Right lobe of liver (tissue), 4 donors: ENCODE results near the gene LAS1L.

Experiments
- POLR2A ChIP-seq: fragments of 450-650 bp; IDR thresholded peaks from one replicate; pipeline ENCODE4 v1.6.1; 2017; ENCODE audit warnings: antibody characterized with exemption, mild to moderate bottlenecking
- TF ChIP-seq, protein P1 (sequence below), 4 donors: fragments of 200-600 bp in 3 of 4; fragments of 450-650 bp in 1 of 4; IDR thresholded peaks; one replicate each; pipeline versions ENCODE4 v1.5.1 to v1.8.0; 2016 to 2022; ENCODE audit warnings: antibody characterized with exemption in 4 of 4, mild to moderate bottlenecking in 2 of 4
- donor health status: DM: no; HTN: no; CAD: no.
- donor health status: DM: no; HTN: no; CAD: no.
- donor health status: DM: no; HTN: yes; CAD: no.

DNA sequence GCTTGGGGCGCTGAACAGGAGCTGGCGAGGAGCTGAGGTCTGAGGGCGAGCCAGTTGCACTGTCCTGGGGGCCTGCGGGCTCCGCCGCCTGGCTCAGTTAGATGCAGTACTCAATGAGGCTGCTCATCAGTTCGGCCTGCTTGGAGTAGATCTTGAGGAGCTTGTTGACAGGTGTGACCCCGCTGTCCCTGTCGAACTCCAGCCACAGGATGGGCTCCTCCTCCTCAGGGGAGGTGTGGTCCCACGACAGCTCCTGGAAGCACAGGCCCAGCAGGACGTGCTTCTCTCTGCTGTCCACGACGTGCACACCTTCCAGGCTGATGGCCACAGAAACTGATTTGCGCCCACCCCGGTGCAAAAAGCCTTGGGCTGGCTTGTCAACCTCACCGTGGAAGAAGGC lies 16.5 kb upstream of the LAS1L start:
- no peak for TF ChIP-seq POLR2A
- TF ChIP-seq, protein P1, sequence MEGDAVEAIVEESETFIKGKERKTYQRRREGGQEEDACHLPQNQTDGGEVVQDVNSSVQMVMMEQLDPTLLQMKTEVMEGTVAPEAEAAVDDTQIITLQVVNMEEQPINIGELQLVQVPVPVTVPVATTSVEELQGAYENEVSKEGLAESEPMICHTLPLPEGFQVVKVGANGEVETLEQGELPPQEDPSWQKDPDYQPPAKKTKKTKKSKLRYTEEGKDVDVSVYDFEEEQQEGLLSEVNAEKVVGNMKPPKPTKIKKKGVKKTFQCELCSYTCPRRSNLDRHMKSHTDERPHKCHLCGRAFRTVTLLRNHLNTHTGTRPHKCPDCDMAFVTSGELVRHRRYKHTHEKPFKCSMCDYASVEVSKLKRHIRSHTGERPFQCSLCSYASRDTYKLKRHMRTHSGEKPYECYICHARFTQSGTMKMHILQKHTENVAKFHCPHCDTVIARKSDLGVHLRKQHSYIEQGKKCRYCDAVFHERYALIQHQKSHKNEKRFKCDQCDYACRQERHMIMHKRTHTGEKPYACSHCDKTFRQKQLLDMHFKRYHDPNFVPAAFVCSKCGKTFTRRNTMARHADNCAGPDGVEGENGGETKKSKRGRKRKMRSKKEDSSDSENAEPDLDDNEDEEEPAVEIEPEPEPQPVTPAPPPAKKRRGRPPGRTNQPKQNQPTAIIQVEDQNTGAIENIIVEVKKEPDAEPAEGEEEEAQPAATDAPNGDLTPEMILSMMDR (IDR thresholded peaks at IDR 0.05), result no peak
